Calu3 (cell line): ENCODE results near the gene VPS13D. TPM values are rescaled to one million over a fixed set of nuclear protein-coding genes. Genes with fewer than 3 reads are reported as not detected.

Source experiments
- BruUV-seq: library from RNA; stranded (reverse); fragments of 400-500 nt; replicated peaks from 2 replicates; lab custom pipeline; 2021; lab: Mats Ljungman, UMichigan
- CTCF ChIA-PET: fragments of 300-600 bp; sonication (Branson Sonifier 250); formaldehyde crosslinking; loops from one replicate; lab custom pipeline; 2022; ENCODE audit warnings: antibody characterized with exemption; lab: Charles Lee
- DNase-seq: peaks from one replicate; pipeline ENCODE4 v3.0.0; 2022
- H3K27ac Mint-ChIP-seq: one replicate; pipeline ENCODE4 v1.8.0; 2022; ENCODE audit warnings: mixed read lengths; ENCODE audit not compliant: unreplicated experiment
- H3K27me3 Mint-ChIP-seq: one replicate; pipeline ENCODE4 v1.8.0; 2022; ENCODE audit warnings: mixed read lengths; ENCODE audit not compliant: unreplicated experiment
- H3K36me3 Mint-ChIP-seq: one replicate; pipeline ENCODE4 v1.8.0; 2022; ENCODE audit warnings: mild to moderate bottlenecking, moderate library complexity, mixed read lengths; ENCODE audit not compliant: insufficient read depth, unreplicated experiment
- H3K4me1 Mint-ChIP-seq: one replicate; pipeline ENCODE4 v1.8.0; 2022; ENCODE audit warnings: mild to moderate bottlenecking, low read depth, mixed read lengths; ENCODE audit not compliant: unreplicated experiment
- H3K4me3 Mint-ChIP-seq: one replicate; pipeline ENCODE4 v1.8.0; 2022; ENCODE audit warnings: mild to moderate bottlenecking, low read depth, moderate library complexity, mixed read lengths; ENCODE audit not compliant: unreplicated experiment
- H3K9me3 Mint-ChIP-seq: one replicate; pipeline ENCODE4 v1.8.0; 2022; ENCODE audit warnings: low read depth, mixed read lengths; ENCODE audit not compliant: unreplicated experiment
- intact Hi-C: fragments of 100-400 bp; cut with micrococcal nuclease; formaldehyde crosslinking; loops from one replicate; pipeline ENCODE4 v1.10.0; 2022; ENCODE audit not compliant: unreplicated experiment
- total RNA-seq: library from RNA; stranded (reverse); gene quantifications from 2 replicates; pipeline ENCODE4 v1.2.3, GENCODE V29; 2022
- TF ChIP-seq, protein P1 (sequence below): fragments of 200-600 bp; IDR thresholded peaks from one replicate; pipeline ENCODE4 v1.8.0; 2022; ENCODE audit warnings: antibody characterized with exemption; ENCODE audit not compliant: unreplicated experiment

The VPS13D gene
- total RNA-seq, 1 experiment from 2014 or later = 30.6 TPM

DNA sequence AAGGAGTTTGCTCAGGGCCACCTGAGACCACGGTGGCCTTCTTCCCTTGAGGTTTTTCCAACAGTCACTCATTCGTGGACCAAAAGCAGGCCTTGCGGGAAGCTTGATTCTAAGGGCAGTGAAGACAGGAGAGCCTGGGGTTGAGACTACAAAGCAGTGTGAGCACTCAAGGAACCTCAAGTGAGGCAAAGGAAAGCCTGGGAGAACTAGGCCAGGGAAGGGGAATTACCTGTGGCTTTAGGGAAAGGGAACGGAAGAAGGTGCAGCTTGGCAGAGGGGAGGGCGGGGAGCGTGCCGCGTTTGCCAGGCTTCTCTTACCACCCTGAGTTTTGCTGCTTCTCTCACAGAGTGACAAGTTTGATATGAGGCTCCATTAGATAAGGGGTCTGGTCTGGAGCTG is 273.9 kb downstream of the VPS13D start:
- CTCF ChIA-PET = no interaction called here
- Mint-ChIP-seq H3K4me1 (no peaks in the 10 kb centered on the region), H3K27ac (no peak overlapping the region), H3K36me3 (peaks cover 9% of the 10 kb centered on the region), H3K9me3 (no peaks in the 10 kb centered on the region), H3K4me3 (no peak overlapping the region), H3K27me3 (no peaks in the 10 kb centered on the region)
- TF ChIP-seq, protein P1, sequence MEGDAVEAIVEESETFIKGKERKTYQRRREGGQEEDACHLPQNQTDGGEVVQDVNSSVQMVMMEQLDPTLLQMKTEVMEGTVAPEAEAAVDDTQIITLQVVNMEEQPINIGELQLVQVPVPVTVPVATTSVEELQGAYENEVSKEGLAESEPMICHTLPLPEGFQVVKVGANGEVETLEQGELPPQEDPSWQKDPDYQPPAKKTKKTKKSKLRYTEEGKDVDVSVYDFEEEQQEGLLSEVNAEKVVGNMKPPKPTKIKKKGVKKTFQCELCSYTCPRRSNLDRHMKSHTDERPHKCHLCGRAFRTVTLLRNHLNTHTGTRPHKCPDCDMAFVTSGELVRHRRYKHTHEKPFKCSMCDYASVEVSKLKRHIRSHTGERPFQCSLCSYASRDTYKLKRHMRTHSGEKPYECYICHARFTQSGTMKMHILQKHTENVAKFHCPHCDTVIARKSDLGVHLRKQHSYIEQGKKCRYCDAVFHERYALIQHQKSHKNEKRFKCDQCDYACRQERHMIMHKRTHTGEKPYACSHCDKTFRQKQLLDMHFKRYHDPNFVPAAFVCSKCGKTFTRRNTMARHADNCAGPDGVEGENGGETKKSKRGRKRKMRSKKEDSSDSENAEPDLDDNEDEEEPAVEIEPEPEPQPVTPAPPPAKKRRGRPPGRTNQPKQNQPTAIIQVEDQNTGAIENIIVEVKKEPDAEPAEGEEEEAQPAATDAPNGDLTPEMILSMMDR = no peak
- intact Hi-C loops = no loop called here
- no TSS peak for BruUV-seq
- no peak for DNase-seq

DNA sequence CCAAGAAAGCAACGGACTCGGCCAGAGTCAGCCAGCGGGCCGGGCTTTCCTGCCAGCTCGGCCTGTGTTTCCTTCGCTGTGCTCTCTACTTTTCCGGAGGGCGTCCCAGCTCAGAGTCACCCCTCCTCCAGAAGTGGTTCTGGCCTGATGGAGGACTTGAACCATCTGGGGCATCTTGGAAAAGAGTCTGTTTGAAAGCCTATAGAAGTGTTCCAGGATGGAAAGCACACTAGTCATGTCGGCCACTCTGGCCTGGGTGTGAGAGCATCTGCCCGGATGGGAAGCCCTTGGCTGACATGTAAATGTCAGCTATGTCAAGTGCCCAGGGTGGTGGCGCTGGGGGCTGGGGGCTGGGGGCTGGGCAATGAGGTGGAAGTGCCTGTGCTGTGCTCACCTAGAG is 274.8 kb downstream of the VPS13D start:
- no TSS peak for BruUV-seq
- no peak for DNase-seq
- intact Hi-C loops = no loop called here
- TF ChIP-seq, protein P1 = no peak
- Mint-ChIP-seq H3K36me3 (peaks cover 12% of the 10 kb centered on the region), H3K4me1 (no peaks in the 10 kb centered on the region), H3K27me3 (no peaks in the 10 kb centered on the region), H3K4me3 (no peak overlapping the region), H3K27ac (no peak overlapping the region), H3K9me3 (no peaks in the 10 kb centered on the region)
- CTCF ChIA-PET = no interaction called here

DNA sequence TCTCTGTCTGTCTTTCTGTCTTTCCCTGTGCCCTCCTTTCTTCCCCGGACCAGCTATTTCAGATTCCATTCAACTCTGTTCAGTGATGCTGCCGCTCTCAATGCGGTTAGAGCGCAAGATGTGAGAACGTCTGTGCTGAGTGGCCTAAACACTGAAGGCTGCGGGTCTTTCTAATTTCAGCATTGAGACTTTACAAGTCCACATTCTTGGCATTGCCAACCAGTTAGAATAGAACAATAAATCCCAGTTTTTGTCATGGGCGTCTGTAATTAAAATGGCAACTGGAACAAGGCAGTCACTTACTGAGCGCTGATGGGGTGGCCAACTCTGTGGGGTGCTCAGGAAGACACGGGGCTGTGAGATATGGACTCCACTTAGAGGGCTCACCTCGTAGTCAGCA is 275.4 kb downstream of the VPS13D start:
- no peaks in the 10 kb centered on the region for H3K4me1 Mint-ChIP-seq
- CTCF ChIA-PET = no interaction called here
- intact Hi-C loops = no loop called here
- no peaks in the 10 kb centered on the region for H3K9me3 Mint-ChIP-seq
- H3K4me3 Mint-ChIP-seq = no peak overlapping the region
- no peak overlapping the region for H3K27ac Mint-ChIP-seq
- no peak for DNase-seq
- no TSS peak for BruUV-seq
- TF ChIP-seq, protein P1 = no peak
- H3K36me3 Mint-ChIP-seq = peaks cover 12% of the 10 kb centered on the region
- H3K27me3 Mint-ChIP-seq = no peaks in the 10 kb centered on the region

DNA sequence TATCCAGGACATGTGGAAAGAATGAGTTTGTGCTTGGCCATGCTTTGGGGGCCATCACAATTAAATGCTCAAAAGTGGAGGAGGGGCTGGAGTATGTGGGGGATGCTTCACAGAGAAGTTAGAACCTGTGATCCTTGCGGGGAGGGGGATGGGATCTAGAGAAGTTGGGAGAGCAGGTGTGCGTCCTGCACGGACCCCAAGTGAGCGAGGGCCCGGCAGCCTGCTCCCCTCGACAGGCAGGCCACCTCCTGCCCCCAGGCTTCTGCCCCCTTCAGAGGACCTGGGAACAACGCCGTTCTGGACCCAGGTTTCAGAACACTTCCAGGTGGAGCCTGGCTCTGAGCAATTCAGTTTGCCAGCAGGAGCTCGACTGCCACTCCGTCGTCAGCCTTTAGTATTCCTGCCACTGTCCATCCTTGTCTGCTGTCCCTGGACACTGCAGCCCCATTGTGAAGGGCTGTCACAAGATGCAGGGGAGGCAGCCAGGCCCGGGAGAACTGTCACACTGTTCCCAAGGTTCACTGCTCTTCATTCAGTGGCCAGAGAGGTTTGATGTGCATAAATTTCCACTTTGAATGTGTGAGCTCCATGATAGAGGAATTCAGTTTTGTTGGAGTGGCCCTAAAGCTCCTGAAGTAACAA is 275.9 kb downstream of the VPS13D start:
- CTCF ChIA-PET = no interaction called here
- H3K27me3 Mint-ChIP-seq = no peaks in the 10 kb centered on the region
- H3K4me1 Mint-ChIP-seq = no peaks in the 10 kb centered on the region

More for the DNA sequence above, 275.9 kb downstream of the VPS13D start:
- DNase-seq = no peak
- no peak overlapping the region for H3K27ac Mint-ChIP-seq
- no TSS peak for BruUV-seq
- no peak overlapping the region for H3K4me3 Mint-ChIP-seq
- intact Hi-C loops = no loop called here
- TF ChIP-seq, protein P1 = no peak
- peaks cover 12% of the 10 kb centered on the region for H3K36me3 Mint-ChIP-seq
- no peaks in the 10 kb centered on the region for H3K9me3 Mint-ChIP-seq
